ENCODE results near the gene AGAP1. TPM values are rescaled to one million over a fixed set of nuclear protein-coding genes. Genes with fewer than 3 reads are reported as not detected.

Gene AGAP1
- total RNA-seq, 1 experiment from 2014 or later = 56.4 TPM

- BruUV-seq (replicated peaks) = no TSS peak
- Mint-ChIP-seq H3K27ac (ENCODE audit: unreplicated experiment) (no peak overlapping the region), H3K4me1 (ENCODE audit: low read depth, unreplicated experiment) (no peaks in the 10 kb centered on the region), H3K4me3 (ENCODE audit: low read depth, unreplicated experiment) (no peak overlapping the region), H3K27me3 (ENCODE audit: unreplicated experiment) (peaks cover 42% of the 10 kb centered on the region), H3K9me3 (ENCODE audit: low read depth, unreplicated experiment) (peaks cover 4% of the 10 kb centered on the region), H3K36me3 (ENCODE audit: insufficient read depth, unreplicated experiment) (no peaks in the 10 kb centered on the region)
- no peak for DNase-seq
- TF ChIP-seq CTCF (IDR thresholded peaks at IDR 0.05; ENCODE audit: unreplicated experiment) = no peak
- CTCF ChIA-PET = no interaction called here
- intact Hi-C loops (cut with micrococcal nuclease; ENCODE audit: unreplicated experiment) = no loop called here
These were observed 663.5 kb downstream of the AGAP1 start for GRCh38 chr2:236157366-236157765.

GRCh38 chr2:236157815-236158498 lies 664.1 kb downstream of the AGAP1 start:
- intact Hi-C loops (cut with micrococcal nuclease; ENCODE audit: unreplicated experiment) = no loop called here
- BruUV-seq (replicated peaks) = no TSS peak
- Mint-ChIP-seq H3K27ac (ENCODE audit: unreplicated experiment) (no peak overlapping the region), H3K4me3 (ENCODE audit: low read depth, unreplicated experiment) (no peak overlapping the region), H3K4me1 (ENCODE audit: low read depth, unreplicated experiment) (no peaks in the 10 kb centered on the region), H3K27me3 (ENCODE audit: unreplicated experiment) (peaks cover 42% of the 10 kb centered on the region), H3K36me3 (ENCODE audit: insufficient read depth, unreplicated experiment) (no peaks in the 10 kb centered on the region), H3K9me3 (ENCODE audit: low read depth, unreplicated experiment) (peaks cover 4% of the 10 kb centered on the region)
- CTCF ChIA-PET = no interaction called here
- no peak for TF ChIP-seq CTCF (IDR thresholded peaks at IDR 0.05; ENCODE audit: unreplicated experiment)
- no peak for DNase-seq

GRCh38 chr2:236158969-236159777 lies 665.3 kb downstream of the AGAP1 start:
- CTCF ChIA-PET = interaction anchor here (0.6 kb wide), 1 partner anchor 19 kb away, joined by 3 read pairs; no protein-coding TSS in a partner anchor
- no peak for DNase-seq
- no peaks in the 10 kb centered on the region for H3K36me3 Mint-ChIP-seq (ENCODE audit: insufficient read depth, unreplicated experiment)
- no peak overlapping the region for H3K4me3 Mint-ChIP-seq (ENCODE audit: low read depth, unreplicated experiment)
- no peak for TF ChIP-seq CTCF (IDR thresholded peaks at IDR 0.05; ENCODE audit: unreplicated experiment)
- BruUV-seq (replicated peaks) = no TSS peak
- intact Hi-C loops (cut with micrococcal nuclease; ENCODE audit: unreplicated experiment) = no loop called here
- peaks cover 4% of the 10 kb centered on the region for H3K9me3 Mint-ChIP-seq (ENCODE audit: low read depth, unreplicated experiment)
- H3K27me3 Mint-ChIP-seq (ENCODE audit: unreplicated experiment) = peaks cover 39% of the 10 kb centered on the region
- H3K27ac Mint-ChIP-seq (ENCODE audit: unreplicated experiment) = no peak overlapping the region
- H3K4me1 Mint-ChIP-seq (ENCODE audit: low read depth, unreplicated experiment) = no peaks in the 10 kb centered on the region

GRCh38 chr2:236159778-236160170 lies 665.9 kb downstream of the AGAP1 start:
- no peak for DNase-seq
- CTCF ChIA-PET = no interaction called here
- Mint-ChIP-seq H3K27ac (ENCODE audit: unreplicated experiment) (no peak overlapping the region), H3K4me3 (ENCODE audit: low read depth, unreplicated experiment) (no peak overlapping the region), H3K9me3 (ENCODE audit: low read depth, unreplicated experiment) (no peaks in the 10 kb centered on the region), H3K27me3 (ENCODE audit: unreplicated experiment) (peaks cover 33% of the 10 kb centered on the region), H3K4me1 (ENCODE audit: low read depth, unreplicated experiment) (no peaks in the 10 kb centered on the region), H3K36me3 (ENCODE audit: insufficient read depth, unreplicated experiment) (no peaks in the 10 kb centered on the region)
- no TSS peak for BruUV-seq (replicated peaks)
- intact Hi-C loops (cut with micrococcal nuclease; ENCODE audit: unreplicated experiment) = no loop called here
- no peak for TF ChIP-seq CTCF (IDR thresholded peaks at IDR 0.05; ENCODE audit: unreplicated experiment)

Measured in Calu3 (cell line).